Vagina (tissue), 2 donors: ENCODE data around the gene HPN.

ENCODE experiments used
- POLR2AphosphoS5 ChIP-seq, 2 donors: sonication (generic); formaldehyde crosslinking; IDR thresholded peaks; one replicate each; pipeline ENCODE4 v1.9.0; 2017; ENCODE audit warnings: antibody characterized with exemption in 2 of 2, mild to moderate bottlenecking in 2 of 2, low read depth in 1 of 2; ENCODE audit not compliant: insufficient read depth in 1 of 2
- TF ChIP-seq, protein P1 (sequence below), 3 experiments: fragments of 450-650 bp in 2 of 3; fragments of 200-600 bp in 1 of 3; sonication (generic) in 1 of 3; IDR thresholded peaks; one replicate each; pipeline ENCODE4 v1.5.1; 2017 to 2019; ENCODE audit warnings: antibody characterized with exemption in 3 of 3, mild to moderate bottlenecking in 2 of 3, moderate library complexity in 2 of 3

DNA sequence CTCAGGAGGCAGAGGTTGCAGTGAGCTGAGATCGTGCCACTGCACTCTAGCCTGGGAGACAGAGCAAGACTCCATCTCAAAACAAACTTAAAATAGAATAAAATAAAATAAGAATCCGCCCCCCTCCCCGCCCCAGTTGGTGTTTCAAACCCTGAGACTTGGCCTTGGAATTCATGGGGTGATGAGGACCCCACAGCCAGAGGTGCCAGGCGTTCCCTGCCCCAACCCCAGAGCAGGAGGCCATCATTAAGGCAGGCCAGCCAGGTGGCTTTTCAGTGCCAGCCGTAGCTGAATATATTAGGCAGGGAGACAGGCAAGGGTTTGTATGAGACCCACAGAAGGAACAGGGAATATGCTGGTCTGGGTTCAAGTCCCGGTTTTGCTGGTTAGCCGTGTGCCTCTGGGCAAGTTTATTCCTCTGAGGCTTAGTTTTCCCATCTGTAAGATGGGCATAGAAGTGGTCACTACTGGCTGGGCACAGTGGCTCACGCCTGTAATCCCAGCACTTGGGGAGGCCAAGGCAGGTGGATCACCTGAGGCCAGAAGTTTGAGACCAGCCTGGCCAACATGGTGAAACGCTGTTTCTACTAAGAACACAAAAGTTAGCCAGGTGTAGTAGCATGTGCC lies 12.3 kb downstream of the HPN start:
- TF ChIP-seq POLR2AphosphoS5 (IDR thresholded peaks at IDR 0.05; ENCODE audit: insufficient read depth in 1 of 2, low read depth in 1 of 2): no peak
- TF ChIP-seq, protein P1, sequence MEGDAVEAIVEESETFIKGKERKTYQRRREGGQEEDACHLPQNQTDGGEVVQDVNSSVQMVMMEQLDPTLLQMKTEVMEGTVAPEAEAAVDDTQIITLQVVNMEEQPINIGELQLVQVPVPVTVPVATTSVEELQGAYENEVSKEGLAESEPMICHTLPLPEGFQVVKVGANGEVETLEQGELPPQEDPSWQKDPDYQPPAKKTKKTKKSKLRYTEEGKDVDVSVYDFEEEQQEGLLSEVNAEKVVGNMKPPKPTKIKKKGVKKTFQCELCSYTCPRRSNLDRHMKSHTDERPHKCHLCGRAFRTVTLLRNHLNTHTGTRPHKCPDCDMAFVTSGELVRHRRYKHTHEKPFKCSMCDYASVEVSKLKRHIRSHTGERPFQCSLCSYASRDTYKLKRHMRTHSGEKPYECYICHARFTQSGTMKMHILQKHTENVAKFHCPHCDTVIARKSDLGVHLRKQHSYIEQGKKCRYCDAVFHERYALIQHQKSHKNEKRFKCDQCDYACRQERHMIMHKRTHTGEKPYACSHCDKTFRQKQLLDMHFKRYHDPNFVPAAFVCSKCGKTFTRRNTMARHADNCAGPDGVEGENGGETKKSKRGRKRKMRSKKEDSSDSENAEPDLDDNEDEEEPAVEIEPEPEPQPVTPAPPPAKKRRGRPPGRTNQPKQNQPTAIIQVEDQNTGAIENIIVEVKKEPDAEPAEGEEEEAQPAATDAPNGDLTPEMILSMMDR (IDR thresholded peaks at IDR 0.05): no peak
